ENCODE data around the gene PAIP1.
"Not testable (repeated sequence)": the region's sequence is repeated elsewhere in the genome, so short reads cannot be mapped to it uniquely, and the experiment has no call there.

Gene PAIP1, protein sequence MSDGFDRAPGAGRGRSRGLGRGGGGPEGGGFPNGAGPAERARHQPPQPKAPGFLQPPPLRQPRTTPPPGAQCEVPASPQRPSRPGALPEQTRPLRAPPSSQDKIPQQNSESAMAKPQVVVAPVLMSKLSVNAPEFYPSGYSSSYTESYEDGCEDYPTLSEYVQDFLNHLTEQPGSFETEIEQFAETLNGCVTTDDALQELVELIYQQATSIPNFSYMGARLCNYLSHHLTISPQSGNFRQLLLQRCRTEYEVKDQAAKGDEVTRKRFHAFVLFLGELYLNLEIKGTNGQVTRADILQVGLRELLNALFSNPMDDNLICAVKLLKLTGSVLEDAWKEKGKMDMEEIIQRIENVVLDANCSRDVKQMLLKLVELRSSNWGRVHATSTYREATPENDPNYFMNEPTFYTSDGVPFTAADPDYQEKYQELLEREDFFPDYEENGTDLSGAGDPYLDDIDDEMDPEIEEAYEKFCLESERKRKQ

DNA sequence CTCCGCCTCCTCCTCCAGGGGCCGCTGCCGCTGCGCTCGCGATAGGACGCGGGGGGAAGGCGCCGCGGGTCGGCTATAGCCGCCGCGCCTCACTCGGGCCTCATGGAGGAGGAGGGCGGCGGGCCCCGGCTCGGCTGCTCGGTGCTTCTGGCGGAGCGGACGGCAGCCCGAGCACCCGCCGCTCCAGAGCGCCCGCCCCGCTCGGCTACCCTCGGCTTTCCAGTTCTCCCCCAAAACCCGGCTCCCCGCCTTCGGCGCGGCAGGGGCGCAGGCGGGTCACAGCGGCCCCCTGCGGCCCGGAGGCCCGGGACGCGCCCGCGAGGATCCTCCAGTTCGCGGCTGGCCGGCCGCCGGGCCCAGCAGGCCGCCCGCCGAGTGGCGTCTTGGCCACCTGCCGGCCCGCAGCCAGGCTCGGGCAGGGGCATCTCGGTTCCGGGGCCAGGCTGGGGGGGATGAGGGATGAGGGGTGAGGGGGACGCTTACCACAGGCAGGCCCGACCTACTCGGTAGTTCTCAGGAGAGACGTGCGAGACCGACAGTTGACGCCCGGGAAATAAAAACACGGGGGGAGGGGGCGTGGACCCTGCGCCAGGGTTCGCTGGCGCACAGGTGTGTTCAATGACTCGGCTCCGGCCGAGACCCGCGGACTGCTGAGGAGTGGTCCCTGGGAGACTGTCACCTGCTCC, at the start of gene PAIP1:
PAIP1 (minus strand) TSS at position 221 of the 686 bp plus-strand sequence. CDS start 231 bp downstream, outside the sequence.
- H3K36me3 ChIP-seq (ENCODE audit: insufficient read depth, low read length): peaks cover 26% of the 10 kb centered on the region
- H3K27ac ChIP-seq (ENCODE audit: low read depth, low read length): peak within 1 kb of the TSS; percentile 79
- no peaks in the 10 kb centered on the region for H3K27me3 ChIP-seq (ENCODE audit: insufficient read depth, low read length)
- H3K79me2 ChIP-seq (ENCODE audit: control insufficient read depth, insufficient read depth, low read length, unreplicated experiment): peaks cover 44% of the 10 kb centered on the region
- H2AFZ ChIP-seq (ENCODE audit: low read length, unreplicated experiment): peak within 1 kb of the TSS; percentile 87
- peak within 1 kb of the TSS; percentile 97 for H3K4me3 ChIP-seq (ENCODE audit: low read depth, low read length)
- H3K4me1 ChIP-seq (ENCODE audit: control insufficient read depth, insufficient read depth, low read length, unreplicated experiment): peaks cover 41% of the 10 kb centered on the region

GRCh38 chr5:43606351-43606750, 49.5 kb upstream of the PAIP1 start:
- Histone ChIP-seq H3K27me3 (ENCODE audit: insufficient read depth, low read length) (no peaks in the 10 kb centered on the region), H3K79me2 (ENCODE audit: control insufficient read depth, insufficient read depth, low read length, unreplicated experiment) (peaks cover 45% of the 10 kb centered on the region)

GRCh38 chr5:43604699-43605098, 47.8 kb upstream of the PAIP1 start:
- Histone ChIP-seq H3K27me3 (ENCODE audit: insufficient read depth, low read length) (no peaks in the 10 kb centered on the region), H3K4me1 (ENCODE audit: control insufficient read depth, insufficient read depth, low read length, unreplicated experiment) (peaks cover 13% of the 10 kb centered on the region), H3K4me3 (ENCODE audit: low read depth, low read length) (0 out of 2 replicates have a peak overlapping the region, but pooled peaks have one; percentile 97), H2AFZ (ENCODE audit: low read length, unreplicated experiment) (no peak overlapping the region), H3K27ac (ENCODE audit: low read depth, low read length) (no peak overlapping the region), H3K36me3 (ENCODE audit: insufficient read depth, low read length) (0 out of 2 replicates have a peak, but pooled peaks cover 10% of the 10 kb centered on the region), H3K79me2 (ENCODE audit: control insufficient read depth, insufficient read depth, low read length, unreplicated experiment) (peaks cover 50% of the 10 kb centered on the region)

More at GRCh38 chr5:43606351-43606750, 49.5 kb upstream of the PAIP1 start:
- Histone ChIP-seq H3K4me3 (ENCODE audit: low read depth, low read length) (no peak overlapping the region), H3K27ac (ENCODE audit: low read depth, low read length) (no peak overlapping the region), H3K36me3 (ENCODE audit: insufficient read depth, low read length) (peaks cover 19% of the 10 kb centered on the region), H3K4me1 (ENCODE audit: control insufficient read depth, insufficient read depth, low read length, unreplicated experiment) (peaks cover 10% of the 10 kb centered on the region), H2AFZ (ENCODE audit: low read length, unreplicated experiment) (no peak overlapping the region)

DNA sequence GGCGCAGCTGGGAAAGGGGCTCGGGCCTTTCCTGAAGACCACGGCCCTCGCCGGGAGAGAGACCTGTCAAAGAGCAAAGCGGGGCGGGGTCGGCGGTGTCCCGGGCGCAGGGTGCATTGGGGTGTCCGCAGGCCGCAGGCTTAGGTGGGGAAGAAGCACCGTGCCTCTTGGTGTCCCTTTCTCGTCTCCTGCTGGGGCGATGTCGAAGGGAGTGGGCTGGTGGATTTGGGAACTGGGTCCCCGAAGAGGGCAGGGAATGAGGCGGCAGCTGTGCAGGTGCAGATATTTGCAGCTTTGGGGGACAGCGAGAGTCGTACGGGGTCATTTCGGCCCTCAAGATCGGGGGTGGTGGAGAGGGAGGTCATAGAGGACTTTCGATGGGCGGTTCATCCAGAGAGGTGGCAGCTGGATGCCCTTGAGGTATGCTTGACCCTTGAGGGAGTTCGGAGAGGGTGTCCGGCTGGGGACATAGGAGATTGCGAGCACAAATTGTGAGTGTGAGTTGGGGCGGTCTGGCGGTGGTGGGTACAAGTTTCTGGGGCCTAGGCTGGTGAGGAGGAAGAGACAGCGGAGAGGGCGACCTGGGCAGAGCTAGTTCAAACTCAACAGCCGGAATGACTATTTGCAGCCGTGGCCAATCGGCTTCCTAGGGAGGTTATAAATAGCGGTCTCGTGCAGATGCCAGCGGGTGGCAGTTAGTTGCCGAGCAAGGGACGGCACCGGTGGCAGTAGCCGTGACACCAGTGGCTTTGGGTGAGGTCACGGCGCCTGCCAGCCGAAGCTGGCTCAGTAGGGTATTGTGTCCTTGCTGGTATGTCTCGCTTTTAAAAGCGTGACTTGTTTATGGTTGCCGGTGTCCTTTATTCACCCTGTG, 46.7 kb upstream of the PAIP1 start:
- H3K36me3 ChIP-seq (ENCODE audit: insufficient read depth, low read length): 0 out of 2 replicates have a peak, but pooled peaks cover 3% of the 10 kb centered on the region
- H3K27ac ChIP-seq (ENCODE audit: low read depth, low read length): no peak overlapping the region
- H3K79me2 ChIP-seq (ENCODE audit: control insufficient read depth, insufficient read depth, low read length, unreplicated experiment): peaks cover 50% of the 10 kb centered on the region
- H3K4me3 ChIP-seq (ENCODE audit: low read depth, low read length): peak overlapping the region; percentile 97
- H3K27me3 ChIP-seq (ENCODE audit: insufficient read depth, low read length): no peaks in the 10 kb centered on the region
- H3K4me1 ChIP-seq (ENCODE audit: control insufficient read depth, insufficient read depth, low read length, unreplicated experiment): peaks cover 13% of the 10 kb centered on the region
- peak overlapping the region; percentile 99 for H2AFZ ChIP-seq (ENCODE audit: low read length, unreplicated experiment)

DNA sequence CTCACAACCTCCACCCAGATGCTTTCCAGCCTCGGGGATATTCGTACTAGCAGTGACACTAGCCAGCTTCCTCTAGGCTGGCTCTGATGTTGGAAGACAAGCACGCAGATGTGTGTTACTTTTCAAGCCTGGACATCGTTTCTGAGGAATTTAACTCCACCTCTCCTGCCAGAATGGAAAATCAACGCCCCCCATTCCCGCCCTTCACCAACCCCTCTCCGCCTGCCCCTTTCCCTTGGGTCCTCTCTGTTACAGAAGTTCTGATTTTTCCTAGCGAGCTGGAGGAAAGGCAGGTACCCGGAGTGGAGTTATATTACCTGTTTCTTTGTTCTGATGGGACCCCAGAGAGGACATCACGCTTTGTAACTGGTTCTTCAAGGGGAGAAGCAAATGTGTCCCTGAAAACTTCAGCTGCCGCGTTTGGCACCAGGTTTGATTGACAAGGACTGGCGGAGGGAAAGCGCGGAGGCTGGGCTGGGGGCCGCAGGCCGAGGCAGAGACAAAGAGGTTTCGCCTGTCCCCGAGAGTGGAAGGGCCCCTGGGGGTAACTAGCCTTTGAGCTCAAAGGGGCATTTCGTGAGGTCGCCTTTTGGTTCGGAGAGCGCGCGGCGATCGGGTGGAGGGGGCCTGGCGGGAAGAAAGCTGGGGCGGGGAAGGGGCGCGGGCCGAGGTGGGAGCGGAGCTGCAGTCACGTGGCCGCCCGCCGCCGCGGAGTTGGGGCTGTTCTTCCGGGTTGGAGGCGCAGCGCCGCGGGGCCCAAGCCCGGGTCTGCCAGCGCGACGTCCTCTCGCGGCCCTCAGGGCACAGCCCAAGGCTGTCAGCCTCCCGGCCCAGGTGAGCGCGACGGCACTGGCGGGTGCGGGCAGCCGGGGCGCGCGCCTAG, 45.8 kb upstream of the PAIP1 start, which contains the start of gene NNT:
NNT (plus strand) TSS at position 720 of the 883 bp plus-strand sequence. CDS start 6,016 bp downstream, outside the sequence.
- H3K79me2 ChIP-seq (ENCODE audit: control insufficient read depth, insufficient read depth, low read length, unreplicated experiment): peaks cover 50% of the 10 kb centered on the region
- peak within 1 kb of the TSS; percentile 97 for H3K4me3 ChIP-seq (ENCODE audit: low read depth, low read length)
- 0 out of 2 replicates have a peak, but pooled peaks cover 3% of the 10 kb centered on the region for H3K36me3 ChIP-seq (ENCODE audit: insufficient read depth, low read length)
- H3K27me3 ChIP-seq (ENCODE audit: insufficient read depth, low read length): no peaks in the 10 kb centered on the region
- peak within 1 kb of the TSS; percentile 30 for H3K27ac ChIP-seq (ENCODE audit: low read depth, low read length)
- H2AFZ ChIP-seq (ENCODE audit: low read length, unreplicated experiment): peak within 1 kb of the TSS; percentile 99
- peaks cover 13% of the 10 kb centered on the region for H3K4me1 ChIP-seq (ENCODE audit: control insufficient read depth, insufficient read depth, low read length, unreplicated experiment)

- peak overlapping the region; percentile 30 for H3K27ac ChIP-seq (ENCODE audit: low read depth, low read length)
- peak overlapping the region; percentile 99 for H2AFZ ChIP-seq (ENCODE audit: low read length, unreplicated experiment)
- H3K79me2 ChIP-seq (ENCODE audit: control insufficient read depth, insufficient read depth, low read length, unreplicated experiment): peaks cover 47% of the 10 kb centered on the region
- peak overlapping the region; percentile 97 for H3K4me3 ChIP-seq (ENCODE audit: low read depth, low read length)
- H3K27me3 ChIP-seq (ENCODE audit: insufficient read depth, low read length): no peaks in the 10 kb centered on the region
- H3K4me1 ChIP-seq (ENCODE audit: control insufficient read depth, insufficient read depth, low read length, unreplicated experiment): peaks cover 13% of the 10 kb centered on the region
- 0 out of 2 replicates have a peak, but pooled peaks cover 3% of the 10 kb centered on the region for H3K36me3 ChIP-seq (ENCODE audit: insufficient read depth, low read length)
Observed at GRCh38 chr5:43601454-43602260, 44.8 kb upstream of the PAIP1 start.

DNA sequence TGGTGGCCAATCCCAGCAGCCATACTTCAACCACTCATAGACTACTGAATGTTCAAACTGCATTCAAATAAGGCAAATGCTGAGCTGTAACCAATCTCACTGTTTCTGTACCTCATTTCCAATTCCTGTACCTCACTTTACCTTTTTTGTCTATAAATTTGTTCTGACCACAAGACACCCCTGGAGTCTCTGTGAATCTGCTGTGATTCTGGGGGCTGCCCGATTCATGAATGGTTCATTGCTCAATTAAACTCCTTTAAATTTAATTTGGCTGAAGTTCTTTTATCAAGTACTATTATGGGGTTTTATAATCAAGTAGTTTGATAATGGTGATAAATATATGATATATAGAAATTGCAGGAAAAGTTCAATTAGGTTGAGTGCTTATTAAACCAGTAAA, 42.0 kb upstream of the PAIP1 start:
- H2AFZ ChIP-seq (ENCODE audit: low read length, unreplicated experiment); H3K4me3 ChIP-seq (ENCODE audit: low read depth, low read length); H3K4me1 ChIP-seq (ENCODE audit: control insufficient read depth, insufficient read depth, low read length, unreplicated experiment); H3K27me3 ChIP-seq (ENCODE audit: insufficient read depth, low read length); H3K27ac ChIP-seq (ENCODE audit: low read depth, low read length); H3K36me3 ChIP-seq (ENCODE audit: insufficient read depth, low read length): not testable (repeated sequence)
- H3K79me2 ChIP-seq (ENCODE audit: control insufficient read depth, insufficient read depth, low read length, unreplicated experiment): peaks cover 30% of the 10 kb centered on the region

DNA sequence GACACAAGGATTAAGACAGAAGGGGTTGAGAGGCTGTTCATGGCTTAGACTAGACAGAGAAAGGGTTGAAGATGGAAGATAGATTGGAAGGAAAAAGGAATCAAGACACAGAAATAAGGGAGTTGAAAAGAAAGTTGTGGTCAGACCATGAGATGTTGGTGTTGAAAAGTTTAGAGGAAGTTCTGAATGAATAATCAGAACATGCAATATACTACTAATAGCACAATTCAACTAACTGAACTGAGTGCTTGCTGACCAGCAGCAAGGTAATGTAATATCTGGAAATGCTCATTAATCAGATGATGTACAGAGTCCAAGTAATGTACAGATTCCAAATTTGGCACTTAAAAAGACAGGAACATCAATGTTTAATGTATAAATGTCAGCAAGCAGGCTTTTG, 35.5 kb upstream of the PAIP1 start:
- Histone ChIP-seq H3K4me3 (ENCODE audit: low read depth, low read length) (no peak overlapping the region), H2AFZ (ENCODE audit: low read length, unreplicated experiment) (no peak overlapping the region)

GRCh38 chr5:43590700-43591099, 33.8 kb upstream of the PAIP1 start:
- H3K27ac ChIP-seq (ENCODE audit: low read depth, low read length): no peak overlapping the region
- H3K27me3 ChIP-seq (ENCODE audit: insufficient read depth, low read length): no peaks in the 10 kb centered on the region
- H3K79me2 ChIP-seq (ENCODE audit: control insufficient read depth, insufficient read depth, low read length, unreplicated experiment): no peaks in the 10 kb centered on the region
- no peak overlapping the region for H2AFZ ChIP-seq (ENCODE audit: low read length, unreplicated experiment)
- no peaks in the 10 kb centered on the region for H3K4me1 ChIP-seq (ENCODE audit: control insufficient read depth, insufficient read depth, low read length, unreplicated experiment)
- no peaks in the 10 kb centered on the region for H3K36me3 ChIP-seq (ENCODE audit: insufficient read depth, low read length)
- H3K4me3 ChIP-seq (ENCODE audit: low read depth, low read length): no peak overlapping the region

More for the DNA sequence above, 35.5 kb upstream of the PAIP1 start:
- Histone ChIP-seq H3K4me1 (ENCODE audit: control insufficient read depth, insufficient read depth, low read length, unreplicated experiment) (no peaks in the 10 kb centered on the region), H3K27me3 (ENCODE audit: insufficient read depth, low read length) (no peaks in the 10 kb centered on the region), H3K79me2 (ENCODE audit: control insufficient read depth, insufficient read depth, low read length, unreplicated experiment) (no peaks in the 10 kb centered on the region), H3K36me3 (ENCODE audit: insufficient read depth, low read length) (no peaks in the 10 kb centered on the region), H3K27ac (ENCODE audit: low read depth, low read length) (no peak overlapping the region)

All from ACC112 (cell line).